Activated CD4-positive, CD25-positive, alpha-beta regulatory T cell treated with anti-CD3 and anti-CD28 coated beads, Interleukin-2, amount 50 U/mL, for 24 hours (primary cell): ENCODE measurements around the gene RSPH6A.
"Not testable (repeated sequence)": the region's sequence is repeated elsewhere in the genome, so short reads cannot be mapped to it uniquely, and the experiment has no call there.

Experiments
- ATAC-seq, 2 donors: fragments of 150-1000 bp; cut with Tn5 transposase; one replicate each; pipeline ENCODE4 v1.10.0; 2021; ENCODE audit warnings: mild to moderate bottlenecking in 1 of 2, moderate library complexity in 1 of 2

RSPH6A gene

GRCh38 chr19:45764475-45764874, 50.6 kb downstream of the RSPH6A start:
- ATAC-seq: no peak

- ATAC-seq: no peak
These were observed 51.3 kb downstream of the RSPH6A start for GRCh38 chr19:45763691-45764294.

- no peak for ATAC-seq
These were observed 52.1 kb downstream of the RSPH6A start for GRCh38 chr19:45762870-45763631.

GRCh38 chr19:45761714-45762113, 53.4 kb downstream of the RSPH6A start:
- no peak for ATAC-seq

GRCh38 chr19:45758921-45759320, 56.2 kb downstream of the RSPH6A start:
- ATAC-seq: no peak

- no peak for ATAC-seq
These were observed 57.4 kb downstream of the RSPH6A start for GRCh38 chr19:45757695-45758094.

- ATAC-seq: no peak
These were observed 60.8 kb downstream of the RSPH6A start for GRCh38 chr19:45754323-45754722.

- no peak for ATAC-seq
These were observed 61.6 kb downstream of the RSPH6A start for GRCh38 chr19:45753548-45753947.

- no peak for ATAC-seq
These were observed 62.5 kb downstream of the RSPH6A start for GRCh38 chr19:45752639-45753038.

- not testable (repeated sequence) for ATAC-seq
These were observed 63.6 kb downstream of the RSPH6A start for GRCh38 chr19:45751483-45751882.

GRCh38 chr19:45747513-45747912, 67.6 kb downstream of the RSPH6A start:
- no peak for ATAC-seq

GRCh38 chr19:45746866-45747265, 68.2 kb downstream of the RSPH6A start:
- ATAC-seq: no peak
